ENCODE measurements around the gene KNG1. TPM values are rescaled to one million over a fixed set of nuclear protein-coding genes. Genes with fewer than 3 reads are reported as not detected.

KNG1 gene
- total RNA-seq, 1 donor from 2014 or later, result not detected

GRCh38 chr3:186785495-186786018 lies 68.4 kb downstream of the KNG1 start:
- no peak for TF ChIP-seq CTCF (conservative IDR thresholded peaks at IDR 0.05)
- no peak for DNase-seq (ENCODE audit: extremely low spot score, unreplicated experiment)
- H3K4me3 Mint-ChIP-seq, result peak overlapping the region; percentile 99
- H3K9me3 Mint-ChIP-seq, result no peaks in the 10 kb centered on the region
- peaks cover 5% of the 10 kb centered on the region for H3K27me3 Mint-ChIP-seq
- peaks cover 54% of the 10 kb centered on the region for H3K36me3 Mint-ChIP-seq
- peak overlapping the region; percentile 98 for H3K27ac Mint-ChIP-seq
- peaks cover 30% of the 10 kb centered on the region for H3K4me1 Mint-ChIP-seq (ENCODE audit: unreplicated experiment)

- Mint-ChIP-seq H3K4me1 (ENCODE audit: unreplicated experiment) (peaks cover 30% of the 10 kb centered on the region), H3K4me3 (peak overlapping the region; percentile 69), H3K27ac (peak overlapping the region; percentile 98), H3K36me3 (peaks cover 54% of the 10 kb centered on the region), H3K27me3 (peaks cover 5% of the 10 kb centered on the region), H3K9me3 (no peaks in the 10 kb centered on the region)
- DNase-seq (ENCODE audit: extremely low spot score, unreplicated experiment), result no peak
- no peak for TF ChIP-seq CTCF (conservative IDR thresholded peaks at IDR 0.05)
Measured at GRCh38 chr3:186786922-186787321, 69.8 kb downstream of the KNG1 start.

- H3K36me3 Mint-ChIP-seq, result peaks cover 55% of the 10 kb centered on the region
- H3K27me3 Mint-ChIP-seq, result peaks cover 5% of the 10 kb centered on the region
- peaks cover 30% of the 10 kb centered on the region for H3K4me1 Mint-ChIP-seq (ENCODE audit: unreplicated experiment)
- peak overlapping the region; percentile 98 for H3K27ac Mint-ChIP-seq
- TF ChIP-seq CTCF (conservative IDR thresholded peaks at IDR 0.05), result no peak
- no peaks in the 10 kb centered on the region for H3K9me3 Mint-ChIP-seq
- peak overlapping the region; percentile 69 for H3K4me3 Mint-ChIP-seq
- no peak for DNase-seq (ENCODE audit: extremely low spot score, unreplicated experiment)
Measured at GRCh38 chr3:186787642-186788481, 70.7 kb downstream of the KNG1 start.

- Mint-ChIP-seq H3K27ac (peak overlapping the region; percentile 44), H3K27me3 (no peaks in the 10 kb centered on the region), H3K4me1 (ENCODE audit: unreplicated experiment) (peaks cover 30% of the 10 kb centered on the region)
Measured at GRCh38 chr3:186788482-186789370, 71.6 kb downstream of the KNG1 start.

More at GRCh38 chr3:186788482-186789370, 71.6 kb downstream of the KNG1 start:
- Mint-ChIP-seq H3K36me3 (peaks cover 55% of the 10 kb centered on the region), H3K4me3 (peak overlapping the region; percentile 69), H3K9me3 (no peaks in the 10 kb centered on the region)
- no peak for DNase-seq (ENCODE audit: extremely low spot score, unreplicated experiment)
- no peak for TF ChIP-seq CTCF (conservative IDR thresholded peaks at IDR 0.05)

Data from type B pancreatic cell (in vitro differentiated cells).